ENCODE measurements around the gene PORCN. TPM values are rescaled to one million over a fixed set of nuclear protein-coding genes. Genes with fewer than 3 reads are reported as not detected.

PORCN gene
- total and polyA plus RNA-seq, 7 donors, result 1.2 to 13.3 (median 12.2) TPM

DNA sequence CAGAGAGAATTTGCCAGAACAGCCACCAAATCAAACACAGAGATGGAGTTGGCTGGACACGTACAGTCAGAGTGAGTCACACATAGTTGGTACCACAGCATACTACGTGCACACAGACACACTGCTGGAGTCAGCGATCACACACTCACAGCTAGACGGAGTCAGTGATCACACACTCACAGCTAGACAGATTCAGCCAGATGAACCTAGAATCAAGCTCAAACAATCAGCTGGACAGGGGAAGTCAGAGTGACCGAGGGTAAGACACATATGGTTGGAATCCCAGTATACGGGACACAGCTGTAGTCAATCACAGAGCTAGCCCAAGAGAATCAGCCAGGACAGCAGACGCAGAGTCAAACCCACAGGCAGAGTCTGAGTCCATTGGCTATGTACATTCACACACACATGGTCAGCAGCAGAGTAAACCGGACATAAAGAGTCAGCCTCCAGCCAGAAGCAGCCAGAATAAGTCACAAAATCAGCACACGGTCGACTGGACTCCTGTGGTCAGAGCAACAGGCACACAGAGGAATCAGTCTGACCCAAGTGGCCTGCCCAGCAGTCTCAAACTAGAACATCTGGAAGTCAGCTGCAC is 43.4 kb upstream of the PORCN start:
- intact Hi-C loops (cut with DNase I), result no loop called here
- WGBS, 2 donors, result 78 to 88% methylated on average over 10 of the region's 10 CpGs

DNA sequence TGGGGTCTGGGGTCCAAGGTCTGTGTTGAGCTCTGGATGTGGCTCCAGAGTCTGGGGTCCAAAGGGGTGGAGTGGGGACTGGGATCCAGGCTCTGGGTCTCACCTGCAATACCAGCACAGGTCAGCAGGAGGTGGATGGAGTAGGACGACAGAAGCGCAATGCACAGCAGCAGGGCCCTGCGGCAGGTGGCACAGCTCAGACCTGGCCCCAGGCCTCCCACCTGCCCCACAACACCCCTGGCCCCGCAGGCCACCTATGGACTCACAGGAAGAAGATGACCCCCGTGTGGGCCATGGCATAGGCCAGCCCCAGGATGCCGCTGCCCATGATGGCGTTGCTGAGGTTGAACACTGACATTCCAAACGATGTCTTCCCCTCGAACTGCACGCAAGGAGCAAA is 42.1 kb upstream of the PORCN start:
- H3K4me3 ChIP-seq, result no peak overlapping the region
- H3K27ac ChIP-seq, result no peak overlapping the region
- 96% methylated on average over 10 of the region's 10 CpGs for WGBS, 2 donors
- H3K4me1 ChIP-seq, result peaks cover 0 to 11% (median 0%) of the 10 kb centered on the region in 4 donors
- H3K9me3 ChIP-seq, result no peaks in the 10 kb centered on the region
- intact Hi-C loops (cut with DNase I), result no loop called here
- TF ChIP-seq POLR2AphosphoS5 (IDR thresholded peaks at IDR 0.05) (no peak), CTCF (IDR thresholded peaks at IDR 0.05) (no peak), POLR2A (IDR thresholded peaks at IDR 0.05) (no peak), EP300 (IDR thresholded peaks at IDR 0.05) (no peak)
- no peaks in the 10 kb centered on the region for H3K36me3 ChIP-seq
- no peak for DNase-seq
- H3K27me3 ChIP-seq, result no peaks in the 10 kb centered on the region

More for the DNA sequence above, 43.4 kb upstream of the PORCN start:
- Histone ChIP-seq H3K9me3 (no peaks in the 10 kb centered on the region), H3K27me3 (no peaks in the 10 kb centered on the region), H3K4me3 (no peak overlapping the region), H3K36me3 (no peaks in the 10 kb centered on the region), H3K27ac (peak overlapping the region in 1 of 4 donors; percentile 3), H3K4me1 (peaks cover 0 to 11% (median 0%) of the 10 kb centered on the region in 4 donors)
- no peak for DNase-seq
- TF ChIP-seq POLR2AphosphoS5 (IDR thresholded peaks at IDR 0.05), result no peak
- TF ChIP-seq CTCF (IDR thresholded peaks at IDR 0.05), result no peak
- TF ChIP-seq EP300 (IDR thresholded peaks at IDR 0.05), result no peak
- TF ChIP-seq POLR2A (IDR thresholded peaks at IDR 0.05), result no peak

DNA sequence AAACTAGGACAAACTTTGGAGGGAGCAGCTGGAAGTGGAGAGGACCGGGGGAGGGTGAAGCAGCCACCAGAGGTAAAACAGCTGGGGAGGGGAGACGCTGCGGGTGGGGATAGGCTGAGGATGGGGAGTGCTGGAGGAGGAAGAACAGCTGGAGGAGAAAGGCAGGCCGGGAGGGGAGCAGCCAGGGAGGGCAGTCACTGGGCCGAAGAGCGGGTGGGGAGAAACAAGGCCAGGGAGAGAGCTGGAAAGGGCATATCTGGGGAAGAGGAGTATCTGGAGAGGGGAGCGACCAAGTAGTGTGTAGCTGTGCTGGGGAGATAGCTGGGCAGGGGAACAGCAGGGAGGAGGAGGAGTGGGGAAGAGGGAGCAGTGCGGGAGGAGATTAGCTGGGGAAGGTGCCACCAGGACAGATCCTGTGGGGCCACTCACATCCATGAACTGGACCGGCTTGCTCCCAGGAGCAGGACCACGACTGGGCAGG is 41.5 kb upstream of the PORCN start:
- no peaks in the 10 kb centered on the region for H3K27me3 ChIP-seq
- intact Hi-C loops (cut with DNase I), result no loop called here
- H3K4me1 ChIP-seq, result peaks cover 0 to 11% (median 0%) of the 10 kb centered on the region in 4 donors
- H3K36me3 ChIP-seq, result no peaks in the 10 kb centered on the region
- no peak for TF ChIP-seq CTCF (IDR thresholded peaks at IDR 0.05)
- no peak for TF ChIP-seq POLR2AphosphoS5 (IDR thresholded peaks at IDR 0.05)
- no peak for TF ChIP-seq EP300 (IDR thresholded peaks at IDR 0.05)
- no peaks in the 10 kb centered on the region for H3K9me3 ChIP-seq
- H3K4me3 ChIP-seq, result peak overlapping the region in 1 of 4 donors; percentile 21
- no peak for DNase-seq
- 68 to 73% methylated on average over 10 of the region's 10 CpGs for WGBS, 2 donors
- no peak overlapping the region for H3K27ac ChIP-seq

DNA sequence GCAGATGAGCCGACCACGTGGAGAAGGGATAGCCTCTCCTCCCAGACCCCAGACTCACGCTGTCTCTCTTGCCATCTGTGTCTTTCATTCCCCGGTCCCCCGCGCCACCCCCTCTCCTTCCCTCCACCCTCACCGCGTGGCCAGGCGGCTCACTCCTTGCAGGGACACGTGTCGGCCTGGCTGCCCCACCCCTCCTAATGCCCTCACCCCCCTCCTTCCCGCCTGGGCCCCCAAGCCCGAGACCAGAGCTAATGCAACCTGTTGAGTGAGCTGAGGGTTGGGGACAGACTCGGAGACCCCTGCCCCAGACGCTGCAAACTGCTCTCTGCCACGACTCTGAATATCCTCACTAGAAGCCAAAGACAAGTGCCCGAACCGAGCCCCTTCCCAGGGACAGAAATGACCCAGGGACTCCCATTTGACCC is 40.5 kb upstream of the PORCN start:
- 2 to 3% methylated on average over 17 to 18 of the region's 18 CpGs for WGBS, 2 donors

More for the DNA sequence above, 40.5 kb upstream of the PORCN start:
- Histone ChIP-seq H3K27ac (no peak overlapping the region), H3K27me3 (no peaks in the 10 kb centered on the region), H3K9me3 (no peaks in the 10 kb centered on the region), H3K4me3 (peak overlapping the region; percentile 7 to 28 (median 19)), H3K36me3 (no peaks in the 10 kb centered on the region), H3K4me1 (peaks cover 0 to 11% (median 0%) of the 10 kb centered on the region in 4 donors)
- no peak for TF ChIP-seq POLR2A (IDR thresholded peaks at IDR 0.05)
- TF ChIP-seq CTCF (IDR thresholded peaks at IDR 0.05), result no peak
- TF ChIP-seq EP300 (IDR thresholded peaks at IDR 0.05), result no peak
- TF ChIP-seq POLR2AphosphoS5 (IDR thresholded peaks at IDR 0.05), result no peak
- DNase-seq, result peak; percentile 66
- intact Hi-C loops (cut with DNase I), result no loop called here

Measured in sigmoid colon (tissue), 7 donors.